HepG2 (cell line): ENCODE data around the gene CS. TPM values are rescaled to one million over a fixed set of nuclear protein-coding genes. Genes with fewer than 3 reads are reported as not detected.

Experiments
- HDAC1 ChIP-seq: sonication (generic); formaldehyde crosslinking; IDR thresholded peaks from 2 replicates; pipeline ENCODE4 v1.5.1; 2020; ENCODE audit warnings: mild to moderate bottlenecking, missing genetic modification reagents
- MZF1 ChIP-seq: sonication (generic); formaldehyde crosslinking; IDR thresholded peaks from 2 replicates; pipeline ENCODE4 v1.8.1; 2023; ENCODE audit warnings: mild to moderate bottlenecking, missing genetic modification reagents, borderline replicate concordance
- NFYB ChIP-seq: sonication (generic); formaldehyde crosslinking; IDR thresholded peaks from 2 replicates; pipeline ENCODE4 v1.4.0; 2020; ENCODE audit warnings: missing genetic modification reagents
- SP2 ChIP-seq: sonication (generic); formaldehyde crosslinking; IDR thresholded peaks from 2 replicates; pipeline ENCODE4 v1.5.1; 2020; ENCODE audit warnings: mild to moderate bottlenecking, missing genetic modification reagents
- ZBTB26 ChIP-seq: IDR thresholded peaks from 2 replicates; pipeline ENCODE4 v1.6.1; 2016; ENCODE audit warnings: missing compliant biosample characterization, missing genetic modification reagents, borderline replicate concordance
- ZNF124 ChIP-seq: sonication (generic); formaldehyde crosslinking; IDR thresholded peaks from 2 replicates; pipeline ENCODE4 v1.4.0; 2020; ENCODE audit warnings: missing genetic modification reagents
- ZNF331 ChIP-seq: sonication (generic); formaldehyde crosslinking; IDR thresholded peaks from 2 replicates; pipeline ENCODE4 v1.4.0; 2020; ENCODE audit warnings: missing genetic modification reagents
- ZNF687 ChIP-seq: sonication (generic); formaldehyde crosslinking; IDR thresholded peaks from 2 replicates; pipeline ENCODE4 v1.5.1; 2020; ENCODE audit warnings: mild to moderate bottlenecking, missing genetic modification reagents, moderate library complexity
- ZNF891 ChIP-seq: sonication (generic); formaldehyde crosslinking; IDR thresholded peaks from 2 replicates; pipeline ENCODE4 v1.5.0; 2020; ENCODE audit warnings: mild to moderate bottlenecking, missing genetic modification reagents
- polyA plus RNA-seq, 8 experiments: library from polyadenylated mRNA; depleted of rRNA in 3 of 8; stranded (reverse) in 7 of 8; unstranded in 1 of 8; fragments of >200 nt; fragmentation: Illumina TruSeq in 4 of 8; extraction: Trizol in 4 of 8; gene quantifications; 2 replicates each; pipeline versions ENCODE4 v1.2.1 to v1.2.3, GENCODE V29; 2011 to 2016; ENCODE audit warnings: low read depth in 4 of 8, missing spikeins in 1 of 8, mixed read lengths in 1 of 8; ENCODE audit not compliant: insufficient read depth in 1 of 8
- total RNA-seq, 5 experiments: library from RNA; depleted of rRNA; stranded (reverse); fragments of >200 nt; fragmentation: Illumina TruSeq; extraction: Trizol; gene quantifications; 2 replicates each; pipeline ENCODE4 v1.2.3, GENCODE V29; 2016; ENCODE audit warnings: low read depth in 1 of 5
- TF ChIP-seq, protein P1 (sequence below): sonication (generic); formaldehyde crosslinking; IDR thresholded peaks from 2 replicates; pipeline ENCODE4 v1.4.0; 2020; ENCODE audit warnings: missing genetic modification reagents, borderline replicate concordance
- TF ChIP-seq, protein P2 (sequence below): IDR thresholded peaks from 2 replicates; pipeline ENCODE4 v1.6.1; 2016; ENCODE audit warnings: missing biosample characterization, missing genetic modification reagents, low read depth
- TF ChIP-seq, protein P3 (sequence below): IDR thresholded peaks from 2 replicates; pipeline ENCODE4 v1.6.1; 2016; ENCODE audit warnings: missing compliant biosample characterization, missing genetic modification reagents, borderline replicate concordance
- TF ChIP-seq, protein P4 (sequence below): sonication (generic); formaldehyde crosslinking; IDR thresholded peaks from 2 replicates; pipeline ENCODE4 v1.5.0; 2020; ENCODE audit warnings: mild to moderate bottlenecking, missing genetic modification reagents

CS gene
- total and polyA plus RNA-seq, 2 of the 13 experiments (the other 11 are each of a cell fraction or from before 2014, with no cell fraction given) = 173 to 175 TPM

DNA sequence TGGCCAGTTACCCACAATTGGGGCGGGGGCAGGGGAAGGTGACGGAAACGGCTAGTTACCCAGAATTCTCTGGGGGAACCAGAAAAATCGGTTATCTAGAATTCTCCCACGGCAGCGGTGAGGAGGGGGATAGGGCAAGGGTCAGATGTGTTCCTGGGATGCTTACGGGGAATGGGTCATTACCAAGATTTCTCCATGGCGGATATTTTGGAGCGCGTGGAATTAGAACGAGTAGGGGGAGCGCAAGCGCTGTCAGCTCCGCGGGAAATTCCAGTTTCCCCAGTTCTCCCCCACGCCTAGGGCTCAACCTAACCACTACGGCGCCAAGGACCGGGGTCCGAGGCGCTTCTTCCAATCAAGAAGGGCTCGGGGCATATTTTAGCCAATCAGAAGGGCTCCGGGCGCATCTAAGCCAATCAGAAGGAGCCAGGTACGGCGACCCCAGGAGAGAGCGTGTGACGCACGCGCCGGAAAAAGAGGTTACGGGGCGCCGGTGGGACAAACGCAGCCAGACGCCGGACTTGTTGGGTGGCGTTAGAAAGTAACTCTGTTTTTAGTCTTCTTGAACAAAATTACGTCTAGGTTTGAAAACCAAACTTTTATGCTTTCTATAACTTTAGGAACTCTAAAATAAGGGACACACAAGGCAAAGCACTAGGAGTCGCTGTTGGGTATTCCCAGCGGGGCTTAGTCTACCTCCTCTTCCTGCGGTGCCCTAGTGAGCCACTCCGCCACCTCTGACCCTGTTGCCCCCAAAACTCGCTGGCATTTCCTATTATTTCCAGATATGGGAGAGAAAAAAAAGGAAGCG lies 33.8 kb upstream of the CS start, which contains the start of gene PAN2 (continued):
- TF ChIP-seq, protein P1, sequence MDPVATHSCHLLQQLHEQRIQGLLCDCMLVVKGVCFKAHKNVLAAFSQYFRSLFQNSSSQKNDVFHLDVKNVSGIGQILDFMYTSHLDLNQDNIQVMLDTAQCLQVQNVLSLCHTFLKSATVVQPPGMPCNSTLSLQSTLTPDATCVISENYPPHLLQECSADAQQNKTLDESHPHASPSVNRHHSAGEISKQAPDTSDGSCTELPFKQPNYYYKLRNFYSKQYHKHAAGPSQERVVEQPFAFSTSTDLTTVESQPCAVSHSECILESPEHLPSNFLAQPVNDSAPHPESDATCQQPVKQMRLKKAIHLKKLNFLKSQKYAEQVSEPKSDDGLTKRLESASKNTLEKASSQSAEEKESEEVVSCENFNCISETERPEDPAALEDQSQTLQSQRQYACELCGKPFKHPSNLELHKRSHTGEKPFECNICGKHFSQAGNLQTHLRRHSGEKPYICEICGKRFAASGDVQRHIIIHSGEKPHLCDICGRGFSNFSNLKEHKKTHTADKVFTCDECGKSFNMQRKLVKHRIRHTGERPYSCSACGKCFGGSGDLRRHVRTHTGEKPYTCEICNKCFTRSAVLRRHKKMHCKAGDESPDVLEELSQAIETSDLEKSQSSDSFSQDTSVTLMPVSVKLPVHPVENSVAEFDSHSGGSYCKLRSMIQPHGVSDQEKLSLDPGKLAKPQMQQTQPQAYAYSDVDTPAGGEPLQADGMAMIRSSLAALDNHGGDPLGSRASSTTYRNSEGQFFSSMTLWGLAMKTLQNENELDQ = peak; percentile 54; the same call in 1 of the 2 replicates
- TF ChIP-seq NFYB (peak; percentile 97), ZNF331 (CRISPR knock-in tag) (peak; percentile 42; the same call in 1 of the 2 replicates), MZF1 (CRISPR knock-in tag) (no peak), ZNF891 (CRISPR knock-in tag) (0 out of 2 replicates have a peak, but pooled peaks have one; percentile 15), ZNF687 (CRISPR knock-in tag) (peak; percentile 89), HDAC1 (CRISPR knock-in tag) (0 out of 2 replicates have a peak, but pooled peaks have one; percentile 45), ZBTB26 (CRISPR knock-in tag) (peak; percentile 96), ZNF124 (no peak; the same call in 1 of the 2 replicates), SP2 (CRISPR knock-in tag) (peak; percentile 86)
- TF ChIP-seq, protein P2, sequence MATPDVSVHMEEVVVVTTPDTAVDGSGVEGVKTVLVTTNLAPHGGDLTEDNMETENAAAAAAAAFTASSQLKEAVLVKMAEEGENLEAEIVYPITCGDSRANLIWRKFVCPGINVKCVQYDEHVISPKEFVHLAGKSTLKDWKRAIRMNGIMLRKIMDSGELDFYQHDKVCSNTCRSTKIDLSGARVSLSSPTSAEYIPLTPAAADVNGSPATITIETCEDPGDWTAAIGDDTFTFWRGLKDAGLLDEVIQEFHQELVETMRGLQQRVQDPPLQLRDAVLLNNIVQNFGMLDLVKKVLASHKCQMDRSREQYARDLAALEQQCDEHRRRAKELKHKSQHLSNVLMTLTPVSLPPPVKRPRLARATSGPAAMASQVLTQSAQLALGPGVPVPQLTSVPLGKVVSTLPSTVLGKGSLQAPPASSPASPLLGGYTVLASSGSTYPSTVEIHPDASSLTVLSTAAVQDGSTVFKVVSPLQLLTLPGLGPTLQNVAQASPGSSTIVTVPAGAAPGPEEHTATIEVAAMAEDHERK (CRISPR knock-in tag) = peak; percentile 85
- TF ChIP-seq, protein P3, sequence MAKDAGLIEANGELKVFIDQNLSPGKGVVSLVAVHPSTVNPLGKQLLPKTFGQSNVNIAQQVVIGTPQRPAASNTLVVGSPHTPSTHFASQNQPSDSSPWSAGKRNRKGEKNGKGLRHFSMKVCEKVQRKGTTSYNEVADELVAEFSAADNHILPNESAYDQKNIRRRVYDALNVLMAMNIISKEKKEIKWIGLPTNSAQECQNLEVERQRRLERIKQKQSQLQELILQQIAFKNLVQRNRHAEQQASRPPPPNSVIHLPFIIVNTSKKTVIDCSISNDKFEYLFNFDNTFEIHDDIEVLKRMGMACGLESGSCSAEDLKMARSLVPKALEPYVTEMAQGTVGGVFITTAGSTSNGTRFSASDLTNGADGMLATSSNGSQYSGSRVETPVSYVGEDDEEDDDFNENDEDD (CRISPR knock-in tag) = peak; percentile 80; the same call in 1 of the 2 replicates
- TF ChIP-seq, protein P4, sequence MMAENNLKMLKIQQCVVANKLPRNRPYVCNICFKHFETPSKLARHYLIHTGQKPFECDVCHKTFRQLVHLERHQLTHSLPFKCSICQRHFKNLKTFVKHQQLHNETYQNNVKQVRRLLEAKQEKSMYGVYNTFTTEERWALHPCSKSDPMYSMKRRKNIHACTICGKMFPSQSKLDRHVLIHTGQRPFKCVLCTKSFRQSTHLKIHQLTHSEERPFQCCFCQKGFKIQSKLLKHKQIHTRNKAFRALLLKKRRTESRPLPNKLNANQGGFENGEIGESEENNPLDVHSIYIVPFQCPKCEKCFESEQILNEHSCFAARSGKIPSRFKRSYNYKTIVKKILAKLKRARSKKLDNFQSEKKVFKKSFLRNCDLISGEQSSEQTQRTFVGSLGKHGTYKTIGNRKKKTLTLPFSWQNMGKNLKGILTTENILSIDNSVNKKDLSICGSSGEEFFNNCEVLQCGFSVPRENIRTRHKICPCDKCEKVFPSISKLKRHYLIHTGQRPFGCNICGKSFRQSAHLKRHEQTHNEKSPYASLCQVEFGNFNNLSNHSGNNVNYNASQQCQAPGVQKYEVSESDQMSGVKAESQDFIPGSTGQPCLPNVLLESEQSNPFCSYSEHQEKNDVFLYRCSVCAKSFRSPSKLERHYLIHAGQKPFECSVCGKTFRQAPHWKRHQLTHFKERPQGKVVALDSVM = 0 out of 2 replicates have a peak, but pooled peaks have one; percentile 26
